Measurements from ENCODE around the gene EIF1AY. TPM values are rescaled to one million over a fixed set of nuclear protein-coding genes. Genes with fewer than 3 reads are reported as not detected.

EIF1AY gene
- polyA plus RNA-seq, 3 donors, result not detected

GRCh38 chrY:20576506-20576905, 930 bp downstream of the EIF1AY start:
- no peak for TF ChIP-seq CTCF (IDR thresholded peaks at IDR 0.05)
- DNase-seq, result peak in 1 of 3 donors; percentile 18
- H3K79me2 ChIP-seq (ENCODE audit: insufficient read depth, low read length), result no peaks in the 10 kb centered on the region
- H3K27me3 ChIP-seq (ENCODE audit: control insufficient read depth in 2 of 2, insufficient read depth in 2 of 2, low read length in 2 of 2), result no peaks in the 10 kb centered on the region
- peaks cover 0 to 5% (median 0%) of the 10 kb centered on the region in 7 donors for H3K9me3 Mint-ChIP-seq
- H4K20me1 ChIP-seq (ENCODE audit: insufficient read depth, low read length), result no peaks in the 10 kb centered on the region
- no peak overlapping the region for H3K4me2 ChIP-seq (replicated peaks; ENCODE audit: extremely low read depth, low read length, poor library complexity, severe bottlenecking)
- H3K4me3 ChIP-seq (replicated peaks in 1 of 3; ENCODE audit: low read depth in 2 of 3, low read length in 3 of 3), result peak overlapping the region in 1 of 3 experiments; percentile 72
- peak overlapping the region; percentile 84 to 88 for H3K4me3 Mint-ChIP-seq
- no CpG with 5 or more reads among the region's 5 CpGs for WGBS (ENCODE audit: insufficient coverage)
- no peak overlapping the region for H3K27ac ChIP-seq (ENCODE audit: low read depth in 1 of 2, low read length in 2 of 2)
- H3K36me3 ChIP-seq (replicated peaks in 1 of 2; ENCODE audit: control insufficient read depth in 1 of 2, insufficient read depth in 2 of 2, low read length in 2 of 2), result no peaks in the 10 kb centered on the region
- peaks cover 19% of the 10 kb centered on the region for H3K4me1 Mint-ChIP-seq
- no peak overlapping the region for H2AFZ ChIP-seq (ENCODE audit: insufficient read depth, low read depth, low read length, poor library complexity, severe bottlenecking)
- H3K9ac ChIP-seq (ENCODE audit: insufficient read depth, low read length, poor library complexity, severe bottlenecking), result no peak overlapping the region
- H3K4me1 ChIP-seq (ENCODE audit: control insufficient read depth in 1 of 2, insufficient read depth in 2 of 2, low read length in 2 of 2), result peaks cover 0 to 7% of the 10 kb centered on the region in 2 donors
- peak overlapping the region in 2 of 7 donors; percentile 94 to 96 for H3K27ac Mint-ChIP-seq
- H3K9me3 ChIP-seq (replicated peaks in 1 of 2; ENCODE audit: control insufficient read depth in 1 of 2, insufficient read depth in 1 of 2, low read length in 2 of 2), result no peaks in the 10 kb centered on the region
- peaks cover 0 to 10% of the 10 kb centered on the region in 2 donors for H3K36me3 Mint-ChIP-seq
- intact Hi-C loops (cut with micrococcal nuclease), result no loop called here
- H3K27me3 Mint-ChIP-seq (ENCODE audit: low read depth in 3 of 3), result no peaks in the 10 kb centered on the region

GRCh38 chrY:20578206-20578605, 2.6 kb downstream of the EIF1AY start:
- Histone ChIP-seq H3K4me2 (replicated peaks; ENCODE audit: extremely low read depth, low read length, poor library complexity, severe bottlenecking) (no peak overlapping the region), H3K79me2 (ENCODE audit: insufficient read depth, low read length) (no peaks in the 10 kb centered on the region), H3K9ac (ENCODE audit: insufficient read depth, low read length, poor library complexity, severe bottlenecking) (no peak overlapping the region), H3K9me3 (replicated peaks in 1 of 2; ENCODE audit: control insufficient read depth in 1 of 2, insufficient read depth in 1 of 2, low read length in 2 of 2) (no peaks in the 10 kb centered on the region), H3K27ac (ENCODE audit: low read depth in 1 of 2, low read length in 2 of 2) (no peak overlapping the region), H3K4me1 (ENCODE audit: control insufficient read depth in 1 of 2, insufficient read depth in 2 of 2, low read length in 2 of 2) (peaks cover 0 to 7% of the 10 kb centered on the region in 2 donors), H3K36me3 (replicated peaks in 1 of 2; ENCODE audit: control insufficient read depth in 1 of 2, insufficient read depth in 2 of 2, low read length in 2 of 2) (no peaks in the 10 kb centered on the region), H4K20me1 (ENCODE audit: insufficient read depth, low read length) (no peaks in the 10 kb centered on the region), H3K4me3 (replicated peaks in 1 of 3; ENCODE audit: low read depth in 2 of 3, low read length in 3 of 3) (no peak overlapping the region), H2AFZ (ENCODE audit: insufficient read depth, low read depth, low read length, poor library complexity, severe bottlenecking) (no peak overlapping the region), H3K27me3 (ENCODE audit: control insufficient read depth in 2 of 2, insufficient read depth in 2 of 2, low read length in 2 of 2) (no peaks in the 10 kb centered on the region)
- no peak overlapping the region for H3K4me3 Mint-ChIP-seq
- intact Hi-C loops (cut with micrococcal nuclease), result no loop called here
- TF ChIP-seq CTCF (IDR thresholded peaks at IDR 0.05), result no peak
- no peaks in the 10 kb centered on the region for H3K27me3 Mint-ChIP-seq (ENCODE audit: low read depth in 3 of 3)
- H3K27ac Mint-ChIP-seq, result no peak overlapping the region
- peaks cover 0 to 1% (median 0%) of the 10 kb centered on the region in 7 donors for H3K9me3 Mint-ChIP-seq
- no peak for DNase-seq
- H3K36me3 Mint-ChIP-seq, result peaks cover 0 to 14% of the 10 kb centered on the region in 2 donors
- WGBS (ENCODE audit: insufficient coverage), result 100% methylated on average over 3 of the region's 3 CpGs
- H3K4me1 Mint-ChIP-seq, result peaks cover 12% of the 10 kb centered on the region
